ENCODE results near the gene DNAJC21.

The DNAJC21 gene

GRCh38 chr5:34982823-34983222, 53.5 kb downstream of the DNAJC21 start:
- DNase-seq, result no peak

- no peak for DNase-seq
These were observed 57.6 kb downstream of the DNAJC21 start for GRCh38 chr5:34986965-34987364.

DNA sequence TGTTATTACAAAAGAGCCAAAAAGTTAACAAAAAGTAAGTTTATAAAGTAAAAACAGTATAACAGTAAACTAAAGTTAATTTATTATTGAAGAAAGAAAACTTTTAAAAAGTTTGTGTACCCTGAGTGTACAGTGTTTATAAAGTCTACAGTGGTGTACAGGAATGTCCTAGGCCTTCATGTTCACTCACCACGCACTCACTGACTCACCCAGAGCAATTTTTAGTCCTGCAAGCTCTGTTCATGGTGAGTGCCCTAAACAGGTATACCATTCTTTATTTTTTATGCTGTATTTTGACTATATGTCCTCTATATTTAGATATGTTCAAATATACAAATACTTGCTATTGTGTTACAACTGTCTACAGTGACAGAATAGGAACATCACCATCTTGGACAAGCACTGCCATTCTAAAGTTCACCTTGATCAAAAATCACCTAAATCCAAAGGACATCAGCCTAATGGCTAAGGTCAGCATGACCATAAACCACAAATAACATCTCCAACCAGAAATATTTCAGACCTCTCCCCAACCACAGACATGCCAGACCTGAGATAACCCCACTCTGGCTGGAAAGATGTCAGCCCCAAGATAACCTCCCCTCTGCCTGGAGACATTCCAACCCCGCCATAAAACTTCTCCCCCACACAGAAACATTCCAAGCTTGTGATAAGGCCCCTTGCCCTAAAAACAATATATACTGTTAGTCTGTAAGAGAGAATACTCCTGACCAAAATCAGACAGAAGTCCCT, 62.3 kb downstream of the DNAJC21 start:
- no peak for DNase-seq

DNA sequence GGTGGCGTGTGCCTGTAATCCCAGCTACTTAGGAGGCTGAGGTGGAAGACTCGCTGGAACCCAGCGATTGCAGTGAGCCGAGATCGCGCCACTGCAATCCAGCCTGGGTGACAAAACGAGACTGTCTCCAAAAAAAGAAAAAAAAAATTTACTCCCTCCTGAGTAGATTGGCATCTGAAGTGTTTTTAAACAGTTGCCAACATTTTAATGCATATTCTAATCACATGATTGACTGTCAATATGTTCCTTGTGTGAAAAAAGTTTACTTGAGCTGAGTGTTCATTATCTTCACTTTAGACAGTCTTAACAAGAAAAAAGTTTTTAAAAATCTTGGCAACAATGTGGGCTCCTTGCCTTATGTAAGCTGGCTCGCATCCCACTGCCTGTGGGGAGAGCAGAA, 64.6 kb downstream of the DNAJC21 start:
- DNase-seq, result no peak

DNA sequence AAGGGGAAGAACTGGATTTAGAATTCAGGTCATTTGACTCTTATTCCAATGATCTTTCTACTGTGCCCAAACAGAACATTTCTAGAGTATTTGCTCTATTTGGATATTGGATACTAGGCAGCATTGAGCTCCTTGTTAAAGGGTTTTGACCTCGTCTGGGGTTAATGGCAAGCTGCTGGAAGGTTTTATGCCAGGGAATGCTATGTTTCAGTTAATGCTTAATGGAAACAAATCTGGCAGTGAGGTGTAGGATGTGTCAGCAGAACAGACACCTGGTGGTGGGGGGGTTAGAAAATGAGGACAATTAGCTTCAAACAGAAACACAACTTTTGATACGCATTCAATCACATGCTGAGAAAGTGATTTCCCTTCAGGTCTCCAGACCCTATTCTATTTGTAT, 66.9 kb downstream of the DNAJC21 start:
- DNase-seq, result no peak

- DNase-seq, result no peak
These were observed 68.9 kb downstream of the DNAJC21 start for GRCh38 chr5:34998058-34998789.

GRCh38 chr5:35001842-35002241, 72.5 kb downstream of the DNAJC21 start:
- DNase-seq, result no peak

DNA sequence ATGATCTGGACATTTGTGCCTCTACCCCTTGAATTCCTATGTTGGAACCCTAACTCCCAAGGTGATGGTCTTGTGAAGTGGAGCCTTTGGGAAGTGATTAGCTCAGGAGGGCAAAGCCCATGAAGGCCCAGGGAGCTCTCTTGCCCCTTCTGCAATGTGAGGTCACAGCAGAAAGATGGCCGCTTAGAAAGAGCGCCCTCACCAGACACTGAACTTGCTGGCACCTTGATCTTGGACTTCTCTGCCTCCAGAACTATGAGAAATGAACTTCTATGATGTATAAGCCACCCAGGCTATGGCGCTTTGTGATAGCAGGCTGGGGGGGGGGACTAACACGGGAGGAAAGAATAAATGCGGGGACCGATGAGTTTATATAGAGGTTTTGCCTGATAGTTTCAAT, 73.1 kb downstream of the DNAJC21 start:
- no peak for DNase-seq

- DNase-seq, result peak; percentile 43
These were observed 73.9 kb downstream of the DNAJC21 start for GRCh38 chr5:35003018-35003957.

- DNase-seq, result no peak
These were observed 74.8 kb downstream of the DNAJC21 start for GRCh38 chr5:35004200-35004599.

DNA sequence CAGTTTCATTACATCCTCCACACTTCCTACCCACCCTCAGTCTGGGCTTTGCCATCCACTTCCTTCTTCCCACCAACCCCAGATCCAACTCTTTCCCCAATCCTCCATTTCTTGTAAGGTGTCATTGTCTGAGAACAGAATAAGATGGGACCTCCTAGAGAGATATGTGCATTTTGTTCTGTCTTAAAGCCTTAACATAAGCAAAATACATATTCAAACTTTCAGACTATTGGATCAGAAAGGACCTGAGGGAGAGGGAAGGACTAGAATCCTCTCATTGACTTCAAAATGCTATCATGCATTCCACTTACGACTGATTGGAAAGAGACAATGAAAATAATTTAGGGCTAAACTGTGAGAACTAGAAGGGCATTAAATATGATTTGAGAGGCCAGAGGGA, 75.4 kb downstream of the DNAJC21 start:
- no peak for DNase-seq
